HL-60 (cell line): ENCODE measurements around the gene DNMT1.
A peak's percentile ranks its signal among the peaks of the same experiment; 100 is the strongest.

Experiments
- CTCF ChIP-seq: IDR thresholded peaks from one replicate; pipeline ENCODE4 v1.5.1; 2011; ENCODE audit warnings: low read length, control low read depth, inconsistent platforms; ENCODE audit not compliant: insufficient read depth
- POLR2AphosphoS5 ChIP-seq: IDR thresholded peaks from 2 replicates; pipeline ENCODE4 v1.6.1; 2012; ENCODE audit warnings: low read depth
- REST ChIP-seq: IDR thresholded peaks from 2 replicates; pipeline ENCODE4 v1.6.1; 2012; ENCODE audit warnings: low read depth; ENCODE audit not compliant: insufficient replicate concordance
- SPI1 ChIP-seq: IDR thresholded peaks from 2 replicates; pipeline ENCODE4 v1.6.1; 2012; ENCODE audit warnings: low read depth, mild to moderate bottlenecking, borderline replicate concordance

- no peak for TF ChIP-seq CTCF
- TF ChIP-seq POLR2AphosphoS5, result no peak
- peak; percentile 60; the same call in 1 of the 2 replicates for TF ChIP-seq SPI1
- no peak for TF ChIP-seq REST
These were observed 33.6 kb upstream of the DNMT1 start for GRCh38 chr19:10228393-10228792.
